Activated B cell treated with CpG ODN at 0.5 μM for 24 hours (primary cell): ENCODE measurements around the gene ABCA7. TPM values are rescaled to one million over a fixed set of nuclear protein-coding genes. Genes with fewer than 3 reads are reported as not detected.
A peak's percentile ranks its signal among the peaks of the same experiment; 100 is the strongest.
"Not testable (repeated sequence)": the region's sequence is repeated elsewhere in the genome, so short reads cannot be mapped to it uniquely, and the experiment has no call there.

Experiments
- ATAC-seq: fragments of 200-7000 bp; cut with Tn5 transposase; one replicate; pipeline ENCODE4 v1.10.0; 2021; ENCODE audit warnings: low read depth, mild to moderate bottlenecking, moderate library complexity
- CTCF ChIA-PET: fragments of 350-600 bp; sonication (Branson Sonifier 250); formaldehyde crosslinking; loops from one replicate; lab custom pipeline; 2021; ENCODE audit warnings: antibody characterized with exemption; lab: Charles Lee
- POLR2A ChIA-PET: fragments of 350-600 bp; sonication (Branson Sonifier 250); formaldehyde crosslinking; loops from one replicate; lab custom pipeline; 2021; ENCODE audit warnings: antibody characterized with exemption; lab: Charles Lee
- DNase-seq: peaks from one replicate; pipeline ENCODE4 v3.0.0; 2022
- H3K27ac Mint-ChIP-seq: one replicate; pipeline ENCODE4 v1.8.0; 2020; ENCODE audit warnings: mixed read lengths
- H3K27me3 Mint-ChIP-seq: one replicate; pipeline ENCODE4 v1.8.0; 2021; ENCODE audit warnings: mixed read lengths
- H3K36me3 Mint-ChIP-seq: one replicate; pipeline ENCODE4 v1.8.0; 2021; ENCODE audit warnings: low read depth, mixed read lengths
- H3K4me1 Mint-ChIP-seq: one replicate; pipeline ENCODE4 v1.8.0; 2021; ENCODE audit warnings: mixed read lengths
- H3K4me3 Mint-ChIP-seq: one replicate; pipeline ENCODE4 v1.8.0; 2020; ENCODE audit warnings: mild to moderate bottlenecking, mixed read lengths
- H3K9me3 Mint-ChIP-seq: one replicate; pipeline ENCODE4 v1.8.0; 2020; ENCODE audit warnings: mixed read lengths
- CTCF ChIP-seq: fragments of 200-600 bp; IDR thresholded peaks from one replicate; pipeline ENCODE4 v1.8.0; 2022; ENCODE audit warnings: antibody characterized with exemption, mild to moderate bottlenecking
- intact Hi-C: fragments of 100-400 bp; cut with micrococcal nuclease; formaldehyde crosslinking; loops from one replicate; pipeline ENCODE4 v1.15.1; 2024
- total RNA-seq: library from RNA; stranded (reverse); gene quantifications from 2 replicates; pipeline ENCODE4 v1.2.3, GENCODE V29; 2022

The ABCA7 gene
- total RNA-seq, 1 donor from 2014 or later, result 188 TPM

GRCh38 chr19:1019616-1019961, 20.3 kb upstream of the ABCA7 start:
- H3K4me1 Mint-ChIP-seq, result peaks cover 58% of the 10 kb centered on the region
- no peak for ATAC-seq

DNA sequence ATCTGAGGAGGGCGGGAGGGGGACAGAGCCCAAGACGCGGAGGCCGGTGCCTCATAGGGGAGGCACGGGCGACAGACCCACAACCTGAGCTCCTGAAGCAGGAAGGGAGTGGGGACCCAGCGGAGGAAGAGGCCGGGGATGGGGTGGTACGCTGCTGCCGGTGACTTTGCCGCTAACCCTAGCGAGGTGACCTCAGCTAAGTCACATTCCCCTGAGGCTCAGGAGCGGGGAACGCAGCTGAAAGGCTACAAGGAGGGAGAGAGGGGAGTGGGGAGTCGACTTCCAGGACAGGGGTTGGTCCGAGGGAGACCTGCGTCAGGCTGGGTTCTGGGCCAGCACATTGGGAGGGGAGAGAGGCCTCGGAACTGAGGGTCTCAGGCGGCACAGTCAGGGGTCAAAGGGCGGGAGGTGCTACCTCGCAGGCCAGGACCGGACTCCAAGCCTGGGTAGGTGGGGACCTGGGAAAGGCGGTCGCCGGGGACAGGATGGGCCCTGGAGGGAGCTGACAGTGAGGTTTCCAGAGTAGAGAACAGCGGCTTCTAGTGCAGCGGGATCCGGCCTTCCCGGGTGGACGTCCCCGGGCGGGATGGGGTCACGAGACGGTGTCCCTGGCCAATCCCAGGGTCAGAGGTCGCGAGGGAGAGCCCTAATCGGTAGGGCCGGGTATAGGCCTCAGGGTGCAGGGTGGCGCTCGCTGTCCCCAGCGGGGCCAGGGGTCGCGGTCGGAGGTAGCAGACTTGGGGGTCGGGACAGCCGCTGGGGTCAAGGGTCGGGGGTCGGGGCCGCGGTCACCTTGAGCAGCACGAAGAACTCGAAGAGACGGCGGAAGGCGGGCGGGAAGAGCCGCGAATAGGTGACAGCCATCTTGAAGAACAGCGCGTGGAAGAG, 19.7 kb upstream of the ABCA7 start:
- Mint-ChIP-seq H3K36me3 (peaks cover 15% of the 10 kb centered on the region), H3K27ac (peak overlapping the region; percentile 77), H3K4me1 (peaks cover 58% of the 10 kb centered on the region), H3K4me3 (peak overlapping the region; percentile 87), H3K9me3 (no peaks in the 10 kb centered on the region), H3K27me3 (no peaks in the 10 kb centered on the region)
- DNase-seq (no peak), ATAC-seq (no peak)
- ChIA-PET POLR2A (interaction anchor here (0.6 to 13.8 kb wide), 12 partner anchors 8 to 1806 kb away, joined by 3 to 365 read pairs (median 4); partner anchors contain the start of genes ABCA7, ARHGAP45, CIRBP and FAM174C), CTCF (interaction anchor here (1.2 kb wide), 1 partner anchor 224 kb away, joined by 3 read pairs; no protein-coding TSS in a partner anchor)
- intact Hi-C loops, result loop anchor here (2.0 kb wide), 1 partner anchor 19 kb away; the partner anchor contains the start of gene GRIN3B
- no peak for TF ChIP-seq CTCF

More at GRCh38 chr19:1019616-1019961, 20.3 kb upstream of the ABCA7 start:
- TF ChIP-seq CTCF, result no peak
- ChIA-PET CTCF (interaction anchor here (1.2 kb wide), 1 partner anchor 225 kb away, joined by 3 read pairs; no protein-coding TSS in a partner anchor), POLR2A (interaction anchor here (0.5 to 13.8 kb wide), 12 partner anchors 8 to 1807 kb away, joined by 3 to 365 read pairs (median 4); partner anchors contain the start of genes ABCA7, ARHGAP45, CIRBP and WDR18)
- H3K4me3 Mint-ChIP-seq, result peak overlapping the region; percentile 87
- peaks cover 15% of the 10 kb centered on the region for H3K36me3 Mint-ChIP-seq
- DNase-seq, result no peak
- peak overlapping the region; percentile 77 for H3K27ac Mint-ChIP-seq
- no peaks in the 10 kb centered on the region for H3K27me3 Mint-ChIP-seq
- no peaks in the 10 kb centered on the region for H3K9me3 Mint-ChIP-seq
- intact Hi-C loops, result no loop called here

DNA sequence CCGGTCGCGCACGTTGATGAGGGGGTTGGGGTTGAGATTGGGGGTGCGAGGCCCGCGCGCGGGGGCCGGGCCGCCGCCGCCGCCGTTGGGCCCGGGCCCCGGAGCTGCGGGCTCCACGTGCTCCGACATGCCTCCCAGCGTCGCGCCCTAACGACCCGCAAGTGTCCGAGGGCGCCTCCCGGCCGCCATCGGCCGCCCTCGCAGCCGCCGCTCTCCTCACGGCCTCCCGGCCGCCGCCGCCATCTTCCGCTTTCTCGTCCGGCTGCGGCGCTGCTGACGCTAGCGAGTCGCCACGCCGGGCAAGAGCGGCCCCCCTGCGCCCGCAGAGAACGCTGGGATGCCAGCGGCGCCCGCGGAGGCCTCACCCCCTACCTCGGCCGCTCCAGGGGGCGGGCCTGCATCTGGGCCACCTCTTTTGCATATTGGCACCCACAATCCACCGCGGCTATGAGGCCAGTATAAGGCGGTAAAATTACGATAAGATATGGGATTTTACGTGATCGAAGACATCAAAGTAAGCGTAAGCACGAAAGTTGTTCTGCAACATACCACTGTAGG, 19.0 kb upstream of the ABCA7 start, which contains the start of gene TMEM259:
TSS of gene TMEM259 (minus strand) at position 256 of the 558 bp plus-strand sequence. CDS start at position 129, 127 bp downstream.
- H3K4me1 Mint-ChIP-seq, result peaks cover 53% of the 10 kb centered on the region
- ChIA-PET POLR2A (interaction anchor here (0.5 to 13.8 kb wide), 21 partner anchors 9 to 254 kb away, joined by 3 to 365 read pairs (median 5); partner anchors contain the start of genes ABCA7, ARHGAP45, ATP5F1D and CIRBP), CTCF (interaction anchor here (0.9 to 1.2 kb wide), 3 partner anchors 19 to 224 kb away, joined by 3 to 5 read pairs (median 3); partner anchors contain the start of gene ABCA7)
- H3K9me3 Mint-ChIP-seq, result no peaks in the 10 kb centered on the region
- H3K27ac Mint-ChIP-seq, result peak within 1 kb of the TSS; percentile 99
- intact Hi-C loops, result loop anchor here (1.0 to 2.0 kb wide), 9 partner anchors 20 to 220 kb away; partner anchors contain the start of genes ATP5F1D, GPX4, GRIN3B and STK11
- peaks cover 15% of the 10 kb centered on the region for H3K36me3 Mint-ChIP-seq
- H3K27me3 Mint-ChIP-seq, result no peaks in the 10 kb centered on the region
- ATAC-seq, result peak; percentile 87
- no peak for TF ChIP-seq CTCF
- DNase-seq, result peak; percentile 95
- H3K4me3 Mint-ChIP-seq, result peak within 1 kb of the TSS; percentile 87

DNA sequence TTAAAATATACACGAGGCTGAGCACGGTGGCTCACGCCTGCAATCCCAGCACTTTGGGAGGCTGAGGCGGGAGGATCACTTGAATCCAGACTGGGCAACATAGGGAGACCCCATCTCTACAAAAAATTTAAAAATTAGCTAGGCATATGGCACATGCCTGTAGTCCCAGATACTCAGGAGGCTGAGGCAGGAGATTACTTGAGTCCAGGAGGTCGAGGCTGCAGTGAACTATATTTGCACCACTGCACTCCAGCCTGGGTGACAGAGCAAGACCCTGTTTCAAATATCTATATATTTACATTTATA, 16.1 kb upstream of the ABCA7 start:
- CTCF ChIA-PET, H3K9me3 Mint-ChIP-seq, ATAC-seq, DNase-seq, H3K27ac Mint-ChIP-seq, intact Hi-C loops, H3K27me3 Mint-ChIP-seq, H3K4me3 Mint-ChIP-seq: not testable (repeated sequence)
- H3K4me1 Mint-ChIP-seq, result peaks cover 33% of the 10 kb centered on the region
- POLR2A ChIA-PET, result interaction anchor here (0.9 to 13.8 kb wide), 3 partner anchors 16 to 245 kb away, joined by 3 to 365 read pairs (median 3); partner anchors contain the start of genes ABCA7, CIRBP and GPX4
- peaks cover 18% of the 10 kb centered on the region for H3K36me3 Mint-ChIP-seq

DNA sequence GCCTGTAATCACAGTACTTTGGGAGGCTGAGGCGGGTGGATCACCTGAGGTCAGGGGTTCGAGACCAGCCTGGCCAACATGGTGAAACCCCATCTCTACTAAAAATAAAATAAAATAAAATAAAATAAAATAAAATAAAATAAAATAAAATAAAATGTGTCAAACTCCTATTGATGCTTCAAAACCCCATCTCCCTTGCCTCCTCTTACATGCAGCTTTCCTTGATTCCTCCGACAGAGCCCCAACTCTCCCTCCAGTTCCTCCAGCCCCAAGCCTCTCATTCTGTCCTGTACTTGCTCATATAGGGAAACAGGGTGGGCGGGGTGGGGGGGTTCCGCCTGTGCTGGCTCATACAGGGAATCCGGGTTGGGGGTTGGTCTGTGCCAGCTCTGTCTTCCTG, 14.8 kb upstream of the ABCA7 start:
- ATAC-seq, H3K4me3 Mint-ChIP-seq, intact Hi-C loops, DNase-seq, H3K9me3 Mint-ChIP-seq, H3K27me3 Mint-ChIP-seq, H3K27ac Mint-ChIP-seq: not testable (repeated sequence)
- peaks cover 27% of the 10 kb centered on the region for H3K4me1 Mint-ChIP-seq
- CTCF ChIA-PET, result interaction anchor here (1.1 to 3.6 kb wide), 2 partner anchors 24 to 40 kb away, joined by 3 to 13 read pairs; no protein-coding TSS in a partner anchor
- POLR2A ChIA-PET, result interaction anchor here (0.6 to 13.8 kb wide), 6 partner anchors 15 to 218 kb away, joined by 4 to 365 read pairs (median 29); partner anchors contain the start of genes ABCA7 and ARHGAP45
- peaks cover 19% of the 10 kb centered on the region for H3K36me3 Mint-ChIP-seq
